HG02885 (cell line): ENCODE results near the gene PTX4.
"Not testable (repeated sequence)": the region's sequence is repeated elsewhere in the genome, so short reads cannot be mapped to it uniquely, and the experiment has no call there.

ENCODE experiments used
- ATAC-seq: cut with Tn5 transposase; IDR thresholded peaks from one replicate; pipeline ENCODE4 v1.9.1; 2021; ENCODE audit warnings: mild to moderate bottlenecking; ENCODE audit not compliant: unreplicated experiment, poor library complexity

PTX4 gene

DNA sequence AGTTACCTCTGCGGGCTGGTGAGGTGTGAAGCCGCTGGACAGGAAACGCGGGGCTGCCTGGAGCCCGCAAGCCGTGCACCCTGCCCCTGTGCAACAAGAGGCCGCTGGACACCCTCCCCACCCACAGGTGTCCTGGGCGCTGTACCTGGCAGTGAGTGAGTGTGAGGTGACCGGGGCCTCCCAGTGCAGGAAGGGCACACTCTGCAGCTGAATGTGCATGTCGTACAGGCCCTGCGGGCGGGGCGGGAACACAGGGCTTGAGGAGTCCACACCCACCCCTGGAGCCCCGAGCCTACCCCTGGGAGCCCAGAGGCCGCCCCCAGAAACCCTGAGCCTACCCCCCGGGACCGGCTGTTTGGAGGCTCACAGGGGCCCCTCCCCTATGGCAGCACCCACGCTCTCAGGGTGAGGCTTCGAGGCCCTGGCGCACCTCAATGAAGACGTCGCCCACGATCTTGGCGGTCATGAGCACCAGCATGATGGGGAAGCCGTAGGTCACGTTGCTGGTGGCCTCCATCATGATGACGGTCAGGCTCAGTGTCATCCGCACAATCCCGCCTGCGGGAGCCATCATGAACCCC is 40.1 kb downstream of the PTX4 start:
- no peak for ATAC-seq

DNA sequence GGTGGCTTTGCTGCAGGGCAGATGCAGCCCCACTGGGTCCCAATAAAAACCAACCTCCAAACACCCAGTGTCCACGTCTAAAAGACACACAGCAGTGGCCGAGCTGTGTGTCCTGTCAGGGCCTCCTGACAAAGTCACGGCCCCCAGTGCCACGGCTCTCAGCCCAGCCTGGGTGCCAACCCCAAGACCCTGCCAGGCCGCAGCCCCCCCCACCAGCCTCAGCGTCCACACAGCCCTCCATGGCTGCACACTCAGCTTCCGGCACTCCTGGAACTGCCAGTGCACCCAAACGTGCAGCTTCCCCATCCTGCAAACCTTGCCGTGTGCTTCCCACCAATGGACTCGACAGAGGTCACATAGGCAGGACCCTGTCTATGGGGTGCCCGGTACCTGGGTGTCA is 40.8 kb downstream of the PTX4 start:
- no peak for ATAC-seq

DNA sequence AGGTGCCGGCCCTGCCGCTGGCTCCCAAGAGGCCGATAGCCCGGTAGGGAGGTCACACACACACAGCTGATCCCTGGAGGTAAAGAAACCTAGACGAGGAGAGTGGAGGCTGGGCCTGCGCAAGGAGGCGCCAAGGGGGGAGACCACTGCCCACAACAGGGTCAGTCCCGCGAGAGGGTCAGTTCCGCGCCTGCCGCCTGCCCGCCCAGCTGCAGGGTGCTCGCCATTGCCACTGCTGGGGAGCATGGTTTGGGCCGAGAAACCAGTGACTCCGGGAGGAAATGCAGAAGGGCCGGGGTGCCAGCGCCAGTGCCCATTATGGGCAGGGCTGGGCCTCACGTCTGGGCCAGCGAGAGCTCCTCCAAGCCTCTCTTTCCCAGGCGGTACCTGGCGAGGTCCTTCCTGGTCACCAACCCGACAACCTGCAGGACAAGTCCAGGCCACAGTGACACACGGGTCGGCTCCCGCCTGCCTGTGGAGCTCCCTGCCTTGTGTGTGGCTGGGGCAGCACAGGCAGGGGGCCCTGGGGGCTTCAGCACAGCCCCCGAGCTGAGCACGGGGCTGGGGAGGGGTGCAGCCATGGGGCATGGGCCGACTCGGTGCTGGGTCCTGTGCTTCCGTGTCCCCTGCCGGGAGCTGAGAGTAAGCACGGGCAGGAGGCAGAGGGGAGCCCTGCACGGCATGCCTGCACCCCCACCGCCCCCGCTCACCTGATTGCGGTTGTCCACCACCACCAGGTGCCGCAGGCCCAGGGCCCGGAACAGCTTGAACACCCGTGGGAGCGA is 42.3 kb downstream of the PTX4 start:
- ATAC-seq = no peak

DNA sequence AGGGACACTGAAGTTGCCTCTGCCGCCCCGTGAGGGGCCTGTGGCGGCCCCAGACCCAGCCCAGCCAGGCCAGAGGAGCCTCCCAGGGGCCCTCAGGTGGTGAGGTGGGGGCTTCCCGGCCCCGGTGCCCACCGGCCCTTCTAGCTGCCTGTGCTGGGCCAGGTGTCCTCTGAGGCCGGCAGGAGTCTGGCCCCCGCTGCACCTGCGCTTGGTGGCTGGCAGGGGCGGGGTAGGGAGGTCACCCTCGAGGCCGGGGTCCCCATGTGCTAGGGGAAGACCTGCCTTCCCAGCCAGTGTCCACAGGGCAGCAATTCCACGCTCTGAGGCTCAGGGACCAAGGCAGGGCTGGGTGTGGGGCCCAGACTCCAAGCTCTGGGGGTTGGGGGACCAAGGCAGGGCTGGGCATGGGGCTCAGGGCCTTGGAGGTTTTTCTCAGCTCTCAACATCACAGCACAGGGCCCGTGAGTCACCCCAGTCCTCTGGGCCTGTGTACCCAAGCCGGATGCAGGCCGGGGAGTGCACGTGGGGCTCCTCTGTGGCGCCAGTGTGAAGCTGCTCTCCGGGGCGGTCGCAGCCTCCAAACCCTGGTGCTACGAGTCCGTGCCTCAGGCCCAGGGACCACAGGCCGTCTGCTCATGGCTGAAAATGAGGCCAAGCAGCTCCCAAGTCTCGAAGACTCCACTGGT is 43.1 kb downstream of the PTX4 start:
- no peak for ATAC-seq

DNA sequence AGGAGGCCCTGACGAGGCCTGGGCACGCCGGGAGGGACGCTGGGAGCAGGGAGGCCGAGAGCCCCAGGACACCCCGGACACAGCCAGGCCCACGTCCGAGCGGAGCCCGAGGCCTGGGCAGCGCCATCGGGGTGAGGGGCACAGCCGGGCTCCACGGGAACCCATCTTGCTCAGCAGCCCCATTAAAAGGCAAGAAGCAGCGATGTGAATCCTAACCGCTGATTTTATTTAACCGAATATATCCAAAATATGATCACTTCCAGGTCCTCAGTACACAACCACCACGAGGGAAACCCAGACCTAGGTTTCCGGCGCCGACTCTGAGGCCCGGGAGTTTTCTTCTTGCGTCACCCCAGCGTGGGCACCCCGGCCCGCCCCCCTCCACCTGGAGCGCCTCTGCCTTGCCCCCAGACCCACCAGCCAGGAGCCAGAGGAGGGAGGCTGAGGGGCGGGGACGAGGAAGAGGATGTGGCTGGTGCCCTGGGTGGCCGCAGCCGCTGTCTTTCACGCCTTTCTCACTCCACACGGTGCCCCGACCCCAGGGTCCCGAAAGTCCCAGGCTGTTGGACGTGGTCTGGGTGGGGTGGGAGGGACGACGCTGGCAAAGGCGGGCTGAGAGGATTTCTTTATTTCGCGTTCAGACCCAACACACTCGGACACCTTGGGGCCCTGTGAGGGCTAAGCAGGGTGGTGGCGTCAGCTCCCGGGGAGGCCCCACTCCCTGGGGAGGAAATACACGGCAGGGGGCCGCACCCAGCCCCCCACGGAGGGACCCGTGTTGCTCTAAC is 43.8 kb downstream of the PTX4 start:
- ATAC-seq = no peak

DNA sequence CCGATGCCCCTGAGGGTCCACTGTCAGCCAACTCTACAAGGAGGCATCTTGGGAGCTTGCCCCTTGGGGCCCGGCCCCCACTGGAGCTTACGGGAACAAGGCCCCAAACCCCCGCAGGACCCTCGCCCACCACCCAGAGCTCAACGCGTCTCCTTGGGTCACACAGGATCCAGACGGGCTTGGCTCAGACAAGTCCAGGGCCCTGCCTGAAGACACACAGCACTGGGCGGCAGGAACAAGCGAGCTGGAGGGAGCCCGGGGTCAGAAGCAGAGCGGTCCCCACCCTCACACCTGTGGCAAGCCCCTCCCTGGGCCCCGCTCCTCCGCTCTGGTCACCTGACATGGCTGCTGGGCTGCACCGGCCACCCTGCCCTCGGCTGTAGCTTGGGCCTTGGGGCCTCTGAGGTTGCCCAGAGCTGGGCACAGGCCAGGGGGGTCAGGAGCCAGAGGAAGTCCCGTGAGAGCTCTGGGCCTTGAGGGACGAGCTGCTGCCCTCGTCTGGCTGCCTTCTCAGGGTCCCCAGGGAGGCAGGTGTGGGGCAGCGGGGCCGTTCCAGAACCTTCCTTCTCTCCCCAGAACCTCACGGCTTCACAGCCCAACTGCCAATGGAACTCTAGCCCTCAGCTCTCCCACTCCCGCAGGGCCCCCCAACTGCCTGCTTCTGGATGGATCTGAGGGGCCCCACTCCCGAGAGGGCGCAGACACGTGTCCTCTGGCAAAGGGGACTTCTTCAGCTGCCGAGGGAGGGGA is 44.6 kb downstream of the PTX4 start, which contains the start of gene CCDC154:
Gene CCDC154 (minus strand): TSS at position 577 of the 750 bp plus-strand sequence. CDS start 234 bp downstream, at position 343.
- ATAC-seq = no peak

DNA sequence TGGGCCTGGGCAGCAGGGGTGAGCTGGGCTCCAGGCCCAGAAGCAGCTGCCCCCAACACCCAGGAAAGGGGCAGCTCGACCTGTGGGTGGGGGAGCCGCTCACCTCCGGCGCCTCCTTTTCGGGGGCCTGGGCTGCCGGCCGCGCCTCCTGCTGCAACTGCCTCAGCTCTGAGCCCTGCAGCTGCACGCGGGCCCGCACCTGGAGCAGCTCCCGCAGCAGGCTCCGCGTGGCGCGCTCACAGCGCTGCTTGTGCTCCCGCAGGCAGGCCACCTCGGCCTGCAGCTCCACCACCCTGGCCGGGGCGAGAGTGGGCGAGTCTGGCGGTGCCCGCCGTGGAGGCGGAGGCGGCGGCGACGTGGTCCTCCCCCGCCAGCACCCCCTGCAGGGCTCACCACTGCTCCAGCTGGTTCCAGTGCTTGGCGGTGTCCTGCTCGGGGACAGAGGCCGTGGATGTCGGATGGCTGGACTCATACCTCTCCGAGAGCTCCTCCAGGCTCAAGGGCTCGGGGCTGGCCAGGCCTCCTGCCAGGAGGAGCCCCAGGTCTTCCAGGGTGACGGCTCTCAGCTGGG is 45.3 kb downstream of the PTX4 start:
- ATAC-seq = no peak

DNA sequence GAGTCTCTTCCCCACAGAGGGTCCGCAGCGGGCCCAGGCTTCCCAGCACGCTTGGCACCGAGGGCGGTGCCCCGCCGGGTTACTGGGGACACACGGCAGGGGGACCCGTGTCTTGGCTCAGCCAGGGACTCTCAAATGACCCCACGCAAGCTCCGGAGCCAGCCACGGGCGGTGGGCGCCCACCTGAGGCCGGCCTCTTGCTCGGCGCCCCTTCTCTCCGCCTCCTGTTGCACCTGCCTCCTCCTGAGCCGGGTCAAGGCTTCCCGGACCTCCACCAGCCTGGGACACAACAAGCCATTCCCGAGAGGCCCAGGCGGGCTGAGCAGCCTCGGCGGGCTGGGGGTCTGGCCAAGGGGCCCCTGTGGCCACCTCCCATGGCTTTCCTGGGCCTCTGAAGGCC is 46.0 kb downstream of the PTX4 start:
- ATAC-seq = no peak

DNA sequence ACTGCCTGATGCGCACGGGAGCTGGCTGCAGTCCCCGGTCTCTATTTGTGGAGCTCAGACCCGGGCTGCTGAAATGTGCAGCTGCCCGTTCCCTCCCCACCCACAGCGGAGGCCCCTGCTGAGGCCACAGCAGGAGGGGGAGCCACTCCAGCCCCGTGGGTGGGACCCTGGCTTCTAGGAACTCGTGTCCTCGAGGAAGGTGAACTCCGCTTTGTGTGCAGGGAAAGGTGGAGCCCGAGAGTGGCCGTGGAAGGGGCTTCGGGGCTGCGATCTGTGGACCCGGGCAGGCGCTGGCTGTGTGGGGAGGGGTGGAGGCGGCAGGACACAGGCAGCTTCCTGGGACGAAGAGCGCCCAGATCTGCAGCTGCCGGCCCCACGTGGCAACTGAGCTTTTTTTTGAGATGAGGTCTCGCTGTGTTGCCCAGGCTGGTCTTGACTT is 47.3 kb downstream of the PTX4 start:
- no peak for ATAC-seq

DNA sequence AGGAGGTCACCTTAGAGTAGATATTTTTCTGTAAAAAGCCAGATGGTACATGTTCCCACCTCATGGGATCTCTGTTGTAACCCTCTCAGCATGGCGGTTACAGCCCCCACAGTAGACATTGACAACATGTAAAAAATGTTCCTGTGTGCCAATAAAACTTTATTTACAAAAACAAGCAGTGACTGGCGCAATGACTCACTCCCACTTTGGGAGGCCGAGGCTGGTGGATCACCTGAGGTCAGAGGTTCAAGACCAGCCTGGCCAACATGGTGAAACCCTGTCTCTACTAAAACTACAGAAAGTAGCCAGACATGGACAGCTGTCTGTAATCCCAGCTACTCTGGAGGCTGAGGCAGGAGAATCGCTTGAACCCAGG is 49.1 kb downstream of the PTX4 start:
- ATAC-seq = not testable (repeated sequence)

DNA sequence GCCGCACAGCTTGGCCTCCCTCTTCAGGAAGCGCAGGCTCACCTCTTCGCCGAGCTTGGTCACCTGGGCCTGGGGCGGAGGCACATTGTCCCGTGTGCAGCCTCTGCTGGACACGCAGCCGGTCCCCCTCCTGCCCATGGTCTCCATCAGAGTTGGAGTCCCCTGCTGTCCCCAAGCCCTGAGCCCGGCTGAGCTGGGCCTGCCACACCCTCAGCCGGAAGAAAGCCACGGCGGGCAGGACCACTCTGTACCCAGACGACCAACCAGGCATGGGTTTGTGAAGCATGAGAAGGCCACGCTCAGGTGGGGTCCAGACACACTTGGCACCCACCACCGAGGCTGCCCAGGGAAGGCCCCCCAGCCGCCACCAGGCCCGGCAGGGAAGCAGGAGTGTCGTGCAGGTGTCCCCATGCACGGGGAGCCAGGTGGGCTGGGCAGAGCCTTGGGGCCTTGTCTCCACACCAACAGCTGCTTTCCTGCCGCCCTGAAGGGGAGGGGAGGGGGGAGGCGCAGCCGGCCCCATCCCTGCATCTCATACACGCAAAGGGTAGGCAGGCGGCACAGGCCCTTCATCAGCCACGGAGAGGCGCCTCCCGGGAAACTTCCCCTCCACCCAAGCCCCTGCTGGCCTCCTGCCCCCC is 49.6 kb downstream of the PTX4 start:
- no peak for ATAC-seq

DNA sequence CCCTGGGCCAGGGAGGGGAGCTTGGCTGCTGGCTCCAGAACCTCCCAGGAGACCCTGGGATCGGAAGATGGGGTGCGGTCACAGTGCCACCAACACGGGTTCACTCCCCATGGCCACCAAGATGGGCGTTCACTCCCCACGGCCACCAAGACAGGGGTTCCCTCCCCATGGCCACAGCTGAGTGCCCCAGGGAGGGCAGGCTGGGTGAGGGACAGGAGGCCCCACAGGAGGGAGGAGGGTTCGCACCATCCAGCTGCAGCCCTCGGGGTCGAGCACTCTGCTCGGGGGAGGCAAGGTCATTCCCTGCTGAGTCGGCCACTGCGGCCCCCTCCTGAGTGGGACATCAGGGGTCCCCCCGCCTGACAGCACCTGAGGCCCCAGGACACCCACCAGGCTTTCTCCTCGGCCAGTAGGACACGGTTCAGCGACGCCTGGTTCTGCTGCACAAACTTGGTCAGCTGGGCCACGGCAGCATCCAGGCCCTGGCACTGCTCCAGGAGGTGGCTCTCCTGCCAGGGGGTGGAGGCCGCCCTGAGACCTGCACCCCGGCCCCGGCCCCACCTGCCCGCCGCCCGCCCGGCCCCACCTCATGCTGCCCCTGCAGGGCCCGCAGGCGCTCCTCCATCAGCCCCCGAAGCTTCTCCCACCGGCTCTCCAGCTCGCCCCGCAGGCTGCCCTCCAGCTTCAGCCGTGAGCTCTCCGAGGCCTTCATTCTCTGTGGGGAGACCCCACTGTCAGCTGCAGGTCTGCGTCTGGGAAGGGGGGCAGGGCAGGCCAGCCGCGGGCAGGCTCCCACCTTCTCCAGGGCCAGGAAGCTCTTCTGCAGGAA is 50.3 kb downstream of the PTX4 start:
- no peak for ATAC-seq

DNA sequence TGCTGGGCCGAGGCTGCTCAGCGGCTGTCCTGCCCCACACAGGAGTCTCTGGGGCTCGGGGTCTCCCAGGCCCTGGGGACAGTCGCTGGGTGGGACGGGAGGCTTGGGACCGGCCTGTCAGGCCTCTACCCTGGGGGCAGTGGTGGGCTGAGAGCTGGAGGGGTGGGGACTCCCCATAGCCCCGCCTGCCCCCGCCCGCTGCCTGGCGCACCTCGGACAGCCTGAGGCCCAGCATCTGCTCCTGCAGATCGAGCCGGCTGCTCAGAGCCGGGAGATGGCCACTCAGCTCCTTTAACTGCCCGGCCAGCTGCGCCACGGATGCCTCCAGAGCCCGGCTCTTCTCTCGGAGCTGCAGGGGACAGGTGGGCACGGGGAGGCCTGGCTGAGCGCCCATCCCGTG is 51.1 kb downstream of the PTX4 start:
- no peak for ATAC-seq

DNA sequence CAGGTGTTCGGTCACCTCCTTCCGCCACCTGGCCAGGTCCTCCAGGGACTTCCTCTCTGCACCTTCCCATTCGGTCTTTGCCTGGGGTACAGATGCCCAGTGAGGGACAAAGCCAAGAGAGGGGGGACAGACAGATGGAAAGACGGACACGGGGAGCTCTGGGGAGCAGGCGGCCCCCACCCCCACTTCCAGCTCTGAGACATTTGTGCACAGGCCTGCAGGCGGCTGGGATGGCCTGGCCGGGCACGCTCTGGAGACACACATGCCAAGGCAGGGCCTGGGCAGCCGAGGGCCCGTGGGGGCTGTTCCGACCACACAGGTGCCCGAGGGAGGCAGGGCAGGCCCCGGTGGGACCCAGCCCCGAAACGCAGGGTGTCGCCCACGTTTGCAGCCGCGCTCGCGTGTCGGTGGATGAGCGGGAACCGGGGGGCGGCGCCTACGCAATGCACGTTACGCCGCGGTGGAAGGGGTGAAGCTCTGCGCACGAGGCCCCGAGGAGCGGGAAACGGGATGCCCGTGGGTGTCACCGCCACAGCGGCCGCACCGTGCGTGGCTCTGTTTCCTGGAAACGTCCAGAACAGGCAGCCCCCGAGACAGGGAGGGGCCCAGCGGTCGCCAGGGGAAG is 51.9 kb downstream of the PTX4 start:
- ATAC-seq = no peak

DNA sequence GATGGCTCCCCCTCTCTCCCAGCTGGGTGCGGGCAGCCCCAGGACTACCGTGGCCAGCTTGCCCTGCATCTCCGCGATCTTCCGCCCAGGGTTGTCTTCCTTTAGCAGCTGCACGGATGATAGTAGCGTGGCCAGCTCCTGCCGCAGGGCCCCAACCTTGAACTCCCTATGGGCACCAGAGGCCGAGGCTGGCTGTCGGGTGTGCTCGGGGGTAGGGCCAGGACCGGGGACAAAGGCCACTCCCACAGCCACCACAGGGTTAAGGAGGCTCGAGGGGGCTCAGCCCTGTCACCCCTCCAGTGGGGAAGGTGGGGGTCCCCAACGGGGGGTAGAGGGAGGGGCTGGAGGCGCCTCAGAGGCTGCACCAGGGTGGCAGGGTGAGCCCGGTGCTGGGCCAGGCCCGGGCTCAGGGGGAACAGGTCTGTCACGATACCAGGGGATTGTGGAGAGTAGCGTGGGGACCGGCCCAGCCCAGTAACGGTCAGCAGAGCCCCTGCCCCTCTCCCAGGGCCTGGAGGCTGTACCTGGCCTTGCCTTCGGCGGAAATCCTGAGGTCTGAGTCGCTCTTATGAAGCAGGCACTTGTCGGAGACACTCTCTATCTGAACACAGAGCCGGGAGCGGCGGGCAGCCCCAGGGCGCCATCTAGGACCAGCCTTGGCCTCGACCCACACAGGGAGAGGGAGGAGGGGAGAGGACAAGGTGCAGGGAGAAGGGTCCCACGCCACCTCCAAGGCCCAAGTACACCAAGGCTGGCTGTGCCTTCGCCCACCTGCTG is 52.6 kb downstream of the PTX4 start:
- ATAC-seq = no peak
